OCI-LY7 (cell line): ENCODE results near the gene PIK3R6. TPM values are rescaled to one million over a fixed set of nuclear protein-coding genes. Genes with fewer than 3 reads are reported as not detected.

ENCODE experiments used
- BruUV-seq: library from RNA; stranded (reverse); fragments of 400-500 nt; replicated peaks from 2 replicates; lab custom pipeline; 2021; lab: Mats Ljungman, UMichigan
- CTCF ChIA-PET: fragments of 300-600 bp; sonication (Branson Sonifier 250); formaldehyde crosslinking; loops from one replicate; lab custom pipeline; 2022; ENCODE audit warnings: antibody characterized with exemption; ENCODE audit not compliant: unreplicated experiment; lab: Charles Lee
- POLR2A ChIA-PET: fragments of 300-600 bp; sonication (Branson Sonifier 250); formaldehyde crosslinking; loops from one replicate; lab custom pipeline; 2022; ENCODE audit warnings: antibody characterized with exemption; lab: Charles Lee
- DNase-seq: peaks from one replicate; pipeline ENCODE4 v3.0.0-alpha.2; 2015; ENCODE audit warnings: low spot score
- H2AFZ ChIP-seq: fragments of 200-600 bp; sonication (generic), shearing (Covaris generic); 2 replicates; pipeline ENCODE4 v1.6.1; 2014; ENCODE audit warnings: mild to moderate bottlenecking, antibody characterized with exemption, low read length, moderate library complexity
- H3K27ac ChIP-seq: fragments of 200-600 bp; sonication (generic); 2 replicates; pipeline ENCODE4 v1.5.1; 2014; ENCODE audit warnings: mixed run types, low read depth, mild to moderate bottlenecking, moderate library complexity, low read length, inconsistent platforms; ENCODE audit not compliant: poor library complexity, severe bottlenecking
- H3K36me3 ChIP-seq: fragments of 200-600 bp; sonication (generic); 2 replicates; pipeline ENCODE4 v1.6.1; 2014; ENCODE audit warnings: mild to moderate bottlenecking, antibody characterized with exemption, low read length, moderate library complexity, mixed read lengths; ENCODE audit not compliant: insufficient read depth
- H3K4me1 ChIP-seq: fragments of 200-600 bp; sonication (generic); 2 replicates; pipeline ENCODE4 v1.5.1; 2014; ENCODE audit warnings: mild to moderate bottlenecking, low read length; ENCODE audit not compliant: insufficient read depth, poor library complexity, severe bottlenecking
- H3K4me2 ChIP-seq: fragments of 200-600 bp; sonication (generic); 2 replicates; pipeline ENCODE4 v1.6.1; 2014; ENCODE audit warnings: mild to moderate bottlenecking, low read length
- H3K4me3 ChIP-seq: fragments of 200-600 bp; sonication (generic); 2 replicates; pipeline ENCODE4 v1.5.1; 2014; ENCODE audit warnings: mild to moderate bottlenecking, low read depth, low read length; ENCODE audit not compliant: poor library complexity, severe bottlenecking
- H3K79me2 ChIP-seq: fragments of 200-600 bp; sonication (generic); 2 replicates; pipeline ENCODE4 v1.6.1; 2016; ENCODE audit warnings: low read depth, mild to moderate bottlenecking, low read length, moderate library complexity, mixed read lengths; ENCODE audit not compliant: insufficient read depth
- H3K9me2 ChIP-seq: fragments of 200-600 bp; sonication (generic); 2 replicates; pipeline ENCODE4 v1.6.1; 2016; ENCODE audit warnings: mild to moderate bottlenecking, low read length, mixed read lengths; ENCODE audit not compliant: insufficient read depth
- H3K9me3 ChIP-seq: fragments of 200-600 bp; sonication (generic); 2 replicates; pipeline ENCODE4 v1.6.1; 2014; ENCODE audit warnings: mild to moderate bottlenecking, mixed run types, low read length, mixed read lengths
- H4K20me1 ChIP-seq: fragments of 200-600 bp; sonication (generic); 2 replicates; pipeline ENCODE4 v1.6.1; 2014; ENCODE audit warnings: mild to moderate bottlenecking, antibody characterized with exemption, low read length, moderate library complexity, mixed read lengths; ENCODE audit not compliant: insufficient read depth
- EZH2phosphoT487 ChIP-seq: fragments of 200-600 bp; sonication (generic); IDR thresholded peaks from 2 replicates; pipeline ENCODE4 v1.6.1; 2018; ENCODE audit warnings: low read depth, borderline replicate concordance, mild to moderate bottlenecking, mixed run types, antibody characterized with exemption, low read length, moderate library complexity, mixed read lengths
- intact Hi-C: fragments of 100-400 bp; cut with micrococcal nuclease; formaldehyde crosslinking; loops from one replicate; pipeline ENCODE4 v1.10.0; 2022; ENCODE audit not compliant: unreplicated experiment
- total RNA-seq, 2 experiments: library from RNA; depleted of rRNA in 1 of 2; stranded (reverse); fragments of >200 nt in 1 of 2; shearing (Covaris generic) in 1 of 2; gene quantifications; 2 replicates each; pipeline ENCODE4 v1.2.3, GENCODE V29; 2014 to 2022
- TF ChIP-seq, protein P1 (sequence below): fragments of 200-600 bp; sonication (generic); conservative IDR thresholded peaks from 2 replicates; pipeline ENCODE4 v1.5.1; 2014; ENCODE audit warnings: mild to moderate bottlenecking, antibody characterized with exemption, low read length, moderate library complexity, mixed read lengths

PIK3R6 gene
- total RNA-seq, 2 experiments from 2014 or later: not detected

DNA sequence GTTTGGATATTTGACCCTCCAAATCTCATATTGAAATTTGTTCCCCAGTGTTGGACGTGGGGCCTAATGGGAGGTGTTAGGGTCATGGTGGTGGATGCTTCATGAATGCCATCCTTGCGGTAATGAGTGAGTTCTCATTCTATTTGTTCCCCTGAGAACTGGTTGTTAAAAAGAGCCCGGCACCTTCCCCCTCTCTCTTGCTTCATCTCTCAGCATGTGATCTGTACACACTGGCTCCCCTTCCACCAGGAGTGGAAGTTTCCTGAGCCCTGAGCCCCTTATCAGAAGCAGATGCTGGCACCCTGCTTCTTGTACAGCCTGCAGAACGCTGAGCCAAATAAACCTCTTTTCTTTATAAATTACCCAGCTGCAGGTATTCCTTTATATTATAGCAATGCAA lies 25.6 kb downstream of the PIK3R6 start:
- Histone ChIP-seq H3K9me3 (no peaks in the 10 kb centered on the region), H3K9me2 (no peaks in the 10 kb centered on the region), H3K36me3 (no peaks in the 10 kb centered on the region), H3K4me1 (no peaks in the 10 kb centered on the region), H3K79me2 (no peaks in the 10 kb centered on the region), H2AFZ (no peak overlapping the region), H3K4me3 (no peak overlapping the region), H3K4me2 (no peak overlapping the region), H3K27ac (no peak overlapping the region), H4K20me1 (no peaks in the 10 kb centered on the region)
- CTCF ChIA-PET: no interaction called here
- TF ChIP-seq, protein P1, sequence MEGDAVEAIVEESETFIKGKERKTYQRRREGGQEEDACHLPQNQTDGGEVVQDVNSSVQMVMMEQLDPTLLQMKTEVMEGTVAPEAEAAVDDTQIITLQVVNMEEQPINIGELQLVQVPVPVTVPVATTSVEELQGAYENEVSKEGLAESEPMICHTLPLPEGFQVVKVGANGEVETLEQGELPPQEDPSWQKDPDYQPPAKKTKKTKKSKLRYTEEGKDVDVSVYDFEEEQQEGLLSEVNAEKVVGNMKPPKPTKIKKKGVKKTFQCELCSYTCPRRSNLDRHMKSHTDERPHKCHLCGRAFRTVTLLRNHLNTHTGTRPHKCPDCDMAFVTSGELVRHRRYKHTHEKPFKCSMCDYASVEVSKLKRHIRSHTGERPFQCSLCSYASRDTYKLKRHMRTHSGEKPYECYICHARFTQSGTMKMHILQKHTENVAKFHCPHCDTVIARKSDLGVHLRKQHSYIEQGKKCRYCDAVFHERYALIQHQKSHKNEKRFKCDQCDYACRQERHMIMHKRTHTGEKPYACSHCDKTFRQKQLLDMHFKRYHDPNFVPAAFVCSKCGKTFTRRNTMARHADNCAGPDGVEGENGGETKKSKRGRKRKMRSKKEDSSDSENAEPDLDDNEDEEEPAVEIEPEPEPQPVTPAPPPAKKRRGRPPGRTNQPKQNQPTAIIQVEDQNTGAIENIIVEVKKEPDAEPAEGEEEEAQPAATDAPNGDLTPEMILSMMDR: no peak
- no peak for TF ChIP-seq EZH2phosphoT487
- no peak for DNase-seq
- intact Hi-C loops: no loop called here
- BruUV-seq: no TSS peak
- POLR2A ChIA-PET: interaction anchor here (0.6 kb wide), 1 partner anchor 843 kb away, joined by 3 read pairs; no protein-coding TSS in a partner anchor

DNA sequence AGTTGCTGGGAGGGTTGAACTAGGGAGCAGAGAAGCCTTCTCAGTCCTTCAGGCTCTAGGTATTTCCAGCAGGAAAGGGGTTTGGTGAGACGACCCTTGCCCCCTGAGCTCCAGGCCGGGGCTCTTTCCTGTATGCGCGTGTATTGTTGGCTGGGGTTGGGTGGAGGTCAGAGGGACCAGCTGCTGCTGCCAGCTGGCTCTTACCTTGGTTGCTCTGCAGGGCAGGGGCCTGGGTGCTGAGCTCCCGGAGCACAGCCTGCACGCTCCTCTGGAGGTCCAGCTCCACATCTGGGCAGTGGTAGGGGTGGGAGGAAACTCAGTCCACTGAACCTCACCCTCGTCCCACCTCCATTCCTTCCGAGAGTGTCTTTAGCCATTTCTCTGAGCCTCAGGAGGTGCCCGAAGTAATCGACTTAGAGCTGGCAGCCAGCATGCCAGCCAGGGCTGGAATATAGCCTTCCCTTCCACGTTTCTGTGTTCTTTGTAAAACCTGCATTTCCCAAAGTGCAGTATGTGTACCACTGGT lies 28.0 kb downstream of the PIK3R6 start:
- no peak overlapping the region for H3K4me3 ChIP-seq
- no peaks in the 10 kb centered on the region for H3K4me1 ChIP-seq
- no peaks in the 10 kb centered on the region for H3K9me3 ChIP-seq
- no TSS peak for BruUV-seq
- no peaks in the 10 kb centered on the region for H4K20me1 ChIP-seq
- no peak overlapping the region for H3K27ac ChIP-seq
- H3K9me2 ChIP-seq: no peaks in the 10 kb centered on the region
- intact Hi-C loops: no loop called here
- no peaks in the 10 kb centered on the region for H3K79me2 ChIP-seq
- no peaks in the 10 kb centered on the region for H3K36me3 ChIP-seq
- TF ChIP-seq, protein P1: no peak
- TF ChIP-seq EZH2phosphoT487: no peak
- H2AFZ ChIP-seq: no peak overlapping the region
- CTCF ChIA-PET: no interaction called here
- POLR2A ChIA-PET: no interaction called here
- H3K4me2 ChIP-seq: no peak overlapping the region
- no peak for DNase-seq

DNA sequence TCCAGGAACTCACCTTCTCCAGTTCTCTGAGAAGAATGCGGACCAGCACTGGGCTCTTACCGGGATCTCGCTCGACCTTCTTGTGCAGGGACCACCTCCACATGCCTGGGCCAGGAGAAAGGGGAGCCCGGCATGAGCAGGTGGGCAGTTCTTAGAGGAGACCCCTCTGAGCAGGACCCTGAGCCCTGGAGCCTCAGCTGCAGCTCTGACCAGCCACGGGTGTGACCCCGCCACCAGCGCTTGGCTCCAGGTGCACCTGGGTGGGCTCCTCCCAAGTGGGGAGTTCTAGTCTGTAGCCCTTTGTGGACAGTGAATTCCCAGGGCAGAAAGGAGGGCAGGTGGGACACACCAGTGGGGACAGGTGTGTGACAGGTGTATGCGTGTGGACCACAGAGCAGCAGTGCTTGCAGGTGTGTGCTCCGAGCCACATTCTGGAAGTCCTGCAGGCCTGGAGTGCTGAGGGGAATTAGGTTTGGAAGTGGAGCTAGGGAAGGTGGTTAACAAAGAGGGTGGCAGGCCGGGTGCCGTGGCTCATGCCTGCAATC lies 28.9 kb downstream of the PIK3R6 start:
- Histone ChIP-seq H3K27ac (no peak overlapping the region), H4K20me1 (no peaks in the 10 kb centered on the region), H3K36me3 (no peaks in the 10 kb centered on the region), H3K79me2 (no peaks in the 10 kb centered on the region), H3K9me2 (no peaks in the 10 kb centered on the region), H3K9me3 (no peaks in the 10 kb centered on the region), H3K4me1 (no peaks in the 10 kb centered on the region), H3K4me2 (no peak overlapping the region), H3K4me3 (no peak overlapping the region), H2AFZ (no peak overlapping the region)
- ChIA-PET POLR2A (no interaction called here), CTCF (no interaction called here)
- TF ChIP-seq EZH2phosphoT487: no peak
- TF ChIP-seq, protein P1: no peak
- no peak for DNase-seq
- BruUV-seq: no TSS peak
- intact Hi-C loops: no loop called here
